SK-N-SH treated with all-trans-retinoic acid at 6 μM for 48 hours (cell line): ENCODE data around the gene CRYL1.

Source experiments
- ESRRG ChIP-seq: fragments of 250-450 bp; sonication (Bioruptor Pico); IDR thresholded peaks from 2 replicates; pipeline ENCODE4 v1.6.1; 2021; ENCODE audit warnings: mild to moderate bottlenecking
- GLIS3 ChIP-seq: fragments of 250-450 bp; sonication (Bioruptor Pico); IDR thresholded peaks from 2 replicates; pipeline ENCODE4 v1.5.0; 2020; ENCODE audit warnings: mild to moderate bottlenecking, moderate library complexity
- PATZ1 ChIP-seq: fragments of 250-450 bp; sonication (Bioruptor Pico); IDR thresholded peaks from 2 replicates; pipeline ENCODE4 v1.8.0; 2020; ENCODE audit warnings: mild to moderate bottlenecking, moderate library complexity, borderline replicate concordance
- PPARA ChIP-seq: fragments of 250-450 bp; sonication (Bioruptor Pico); IDR thresholded peaks from 2 replicates; pipeline ENCODE4 v1.5.0; 2020; ENCODE audit warnings: mild to moderate bottlenecking, borderline replicate concordance
- RARB ChIP-seq: fragments of 250-450 bp; sonication (Bioruptor Pico); IDR thresholded peaks from 2 replicates; pipeline ENCODE4 v1.8.0; 2021; ENCODE audit warnings: mild to moderate bottlenecking, moderate library complexity
- TCF4 ChIP-seq: fragments of 250-450 bp; sonication (Bioruptor Pico); IDR thresholded peaks from 2 replicates; pipeline ENCODE4 v1.8.0; 2021; ENCODE audit warnings: mild to moderate bottlenecking, moderate library complexity, borderline replicate concordance
- TSHZ2 ChIP-seq: fragments of 250-450 bp; sonication (Bioruptor Pico); IDR thresholded peaks from 2 replicates; pipeline ENCODE4 v1.5.0; 2020; ENCODE audit warnings: mild to moderate bottlenecking, moderate library complexity
- ZFP3 ChIP-seq: fragments of 250-450 bp; sonication (Bioruptor Pico); IDR thresholded peaks from 2 replicates; pipeline ENCODE4 v1.5.0; 2020; ENCODE audit warnings: mild to moderate bottlenecking, moderate library complexity
- ZFP30 ChIP-seq: fragments of 450-650 bp; formaldehyde crosslinking; IDR thresholded peaks from 2 replicates; pipeline ENCODE4 v1.5.0; 2022; ENCODE audit warnings: mild to moderate bottlenecking, moderate library complexity

- TF ChIP-seq PPARA (CRISPR knock-in tag): no peak
- no peak for TF ChIP-seq GLIS3
- no peak for TF ChIP-seq TSHZ2 (CRISPR knock-in tag)
- no peak for TF ChIP-seq RARB (CRISPR knock-in tag)
- no peak for TF ChIP-seq PATZ1
- no peak for TF ChIP-seq ESRRG (CRISPR knock-in tag)
- TF ChIP-seq ZFP3: no peak
- no peak for TF ChIP-seq ZFP30
- TF ChIP-seq TCF4 (CRISPR knock-in tag): no peak
Measured at GRCh38 chr13:20403826-20404225, 121.8 kb downstream of the CRYL1 start.
